ENCODE results near the gene S100A7A.

DNA sequence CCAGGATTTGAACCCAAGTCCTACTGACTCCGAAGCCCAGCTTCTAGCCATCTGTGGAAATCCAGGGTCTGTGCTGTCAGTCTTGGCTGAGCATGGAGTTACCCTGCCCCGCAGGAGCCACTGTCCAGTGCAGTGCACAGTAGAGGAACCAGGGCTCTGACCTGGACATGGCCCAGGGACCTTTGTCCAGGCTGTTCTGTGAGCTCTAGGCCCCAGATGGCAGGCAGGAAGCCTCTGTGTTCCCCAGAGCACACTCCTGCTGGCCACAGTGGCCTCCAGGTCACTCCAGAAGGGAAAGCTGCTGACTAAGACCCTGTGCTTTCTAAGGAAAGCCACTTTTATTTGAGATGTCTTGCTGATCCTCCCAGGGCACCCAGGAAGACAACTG lies 13.8 kb downstream of the S100A7A start:
- TF ChIP-seq, protein P1, sequence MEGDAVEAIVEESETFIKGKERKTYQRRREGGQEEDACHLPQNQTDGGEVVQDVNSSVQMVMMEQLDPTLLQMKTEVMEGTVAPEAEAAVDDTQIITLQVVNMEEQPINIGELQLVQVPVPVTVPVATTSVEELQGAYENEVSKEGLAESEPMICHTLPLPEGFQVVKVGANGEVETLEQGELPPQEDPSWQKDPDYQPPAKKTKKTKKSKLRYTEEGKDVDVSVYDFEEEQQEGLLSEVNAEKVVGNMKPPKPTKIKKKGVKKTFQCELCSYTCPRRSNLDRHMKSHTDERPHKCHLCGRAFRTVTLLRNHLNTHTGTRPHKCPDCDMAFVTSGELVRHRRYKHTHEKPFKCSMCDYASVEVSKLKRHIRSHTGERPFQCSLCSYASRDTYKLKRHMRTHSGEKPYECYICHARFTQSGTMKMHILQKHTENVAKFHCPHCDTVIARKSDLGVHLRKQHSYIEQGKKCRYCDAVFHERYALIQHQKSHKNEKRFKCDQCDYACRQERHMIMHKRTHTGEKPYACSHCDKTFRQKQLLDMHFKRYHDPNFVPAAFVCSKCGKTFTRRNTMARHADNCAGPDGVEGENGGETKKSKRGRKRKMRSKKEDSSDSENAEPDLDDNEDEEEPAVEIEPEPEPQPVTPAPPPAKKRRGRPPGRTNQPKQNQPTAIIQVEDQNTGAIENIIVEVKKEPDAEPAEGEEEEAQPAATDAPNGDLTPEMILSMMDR (conservative IDR thresholded peaks at IDR 0.05) = no peak
- TF ChIP-seq EZH2 (IDR thresholded peaks at IDR 0.05; ENCODE audit: low read depth) = no peak

All from PC-9 (cell line).